GM18519 (cell line): ENCODE measurements around the gene DRAXIN.

ENCODE experiments used
- ATAC-seq: cut with Tn5 transposase; IDR thresholded peaks from one replicate; pipeline ENCODE4 v1.9.1; 2021; ENCODE audit warnings: mild to moderate bottlenecking, moderate library complexity; ENCODE audit not compliant: unreplicated experiment, low FRiP score

Gene DRAXIN

DNA sequence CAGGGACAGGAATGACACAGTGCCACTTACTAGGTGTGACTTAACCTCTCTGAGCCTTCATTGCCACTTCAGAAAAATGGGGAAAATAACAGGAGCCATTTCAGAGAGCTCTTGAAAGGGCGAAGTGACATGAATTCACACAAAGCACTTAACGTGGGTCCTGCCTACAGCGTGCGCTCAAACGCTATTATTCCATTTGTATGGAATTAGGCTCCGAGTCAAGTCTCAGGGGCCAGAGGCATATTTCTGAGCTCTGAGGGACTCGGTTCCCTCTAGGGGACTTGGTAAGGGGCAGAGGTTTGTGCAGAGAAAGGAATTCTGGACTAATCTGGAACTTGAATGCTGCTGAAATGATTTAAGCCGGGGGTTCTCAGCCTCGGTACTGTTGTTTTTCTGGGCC lies 14.1 kb downstream of the DRAXIN start:
- ATAC-seq: no peak

DNA sequence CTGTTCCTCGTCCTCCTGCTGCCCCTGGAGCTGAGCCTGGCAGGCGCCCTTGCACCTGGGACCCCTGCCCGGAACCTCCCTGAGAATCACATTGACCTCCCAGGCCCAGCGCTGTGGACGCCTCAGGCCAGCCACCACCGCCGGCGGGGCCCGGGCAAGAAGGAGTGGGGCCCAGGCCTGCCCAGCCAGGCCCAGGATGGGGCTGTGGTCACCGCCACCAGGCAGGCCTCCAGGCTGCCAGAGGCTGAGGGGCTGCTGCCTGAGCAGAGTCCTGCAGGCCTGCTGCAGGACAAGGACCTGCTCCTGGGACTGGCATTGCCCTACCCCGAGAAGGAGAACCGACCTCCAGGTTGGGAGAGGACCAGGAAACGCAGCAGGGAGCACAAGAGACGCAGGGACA lies 14.8 kb downstream of the DRAXIN start:
- ATAC-seq: no peak

DNA sequence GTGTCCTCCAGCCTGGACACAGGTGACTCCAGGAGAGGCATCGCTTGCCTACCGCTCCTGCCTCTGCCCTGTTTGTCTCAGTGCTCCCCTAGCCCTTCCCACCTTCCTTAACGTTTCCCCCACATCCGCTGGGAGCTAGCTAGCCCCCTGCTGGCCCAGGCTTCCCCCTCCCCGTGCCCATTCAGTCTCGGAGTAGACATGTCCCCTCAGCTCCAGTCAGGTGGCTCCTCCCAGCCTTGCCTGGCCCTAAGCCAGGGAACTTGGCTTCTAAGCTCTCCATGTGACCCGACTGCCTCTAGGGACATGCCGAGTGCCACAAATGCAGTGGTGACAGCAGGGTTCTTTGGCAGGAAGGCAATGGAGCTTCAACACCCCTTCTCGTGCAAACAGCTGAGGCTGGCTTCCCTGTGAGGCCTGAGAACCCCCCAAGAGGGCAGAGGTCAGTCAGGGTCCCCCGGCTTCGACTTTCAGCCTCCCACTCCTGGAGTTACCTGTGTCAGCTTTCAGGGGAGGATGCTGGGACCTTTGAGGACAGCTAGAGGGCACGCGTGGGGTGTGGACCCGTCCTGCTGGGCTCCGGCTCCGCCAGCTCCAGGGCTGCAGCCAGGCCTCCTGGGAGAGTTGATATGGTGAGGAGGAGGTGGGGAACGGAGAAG lies 16.2 kb downstream of the DRAXIN start:
- ATAC-seq: no peak

DNA sequence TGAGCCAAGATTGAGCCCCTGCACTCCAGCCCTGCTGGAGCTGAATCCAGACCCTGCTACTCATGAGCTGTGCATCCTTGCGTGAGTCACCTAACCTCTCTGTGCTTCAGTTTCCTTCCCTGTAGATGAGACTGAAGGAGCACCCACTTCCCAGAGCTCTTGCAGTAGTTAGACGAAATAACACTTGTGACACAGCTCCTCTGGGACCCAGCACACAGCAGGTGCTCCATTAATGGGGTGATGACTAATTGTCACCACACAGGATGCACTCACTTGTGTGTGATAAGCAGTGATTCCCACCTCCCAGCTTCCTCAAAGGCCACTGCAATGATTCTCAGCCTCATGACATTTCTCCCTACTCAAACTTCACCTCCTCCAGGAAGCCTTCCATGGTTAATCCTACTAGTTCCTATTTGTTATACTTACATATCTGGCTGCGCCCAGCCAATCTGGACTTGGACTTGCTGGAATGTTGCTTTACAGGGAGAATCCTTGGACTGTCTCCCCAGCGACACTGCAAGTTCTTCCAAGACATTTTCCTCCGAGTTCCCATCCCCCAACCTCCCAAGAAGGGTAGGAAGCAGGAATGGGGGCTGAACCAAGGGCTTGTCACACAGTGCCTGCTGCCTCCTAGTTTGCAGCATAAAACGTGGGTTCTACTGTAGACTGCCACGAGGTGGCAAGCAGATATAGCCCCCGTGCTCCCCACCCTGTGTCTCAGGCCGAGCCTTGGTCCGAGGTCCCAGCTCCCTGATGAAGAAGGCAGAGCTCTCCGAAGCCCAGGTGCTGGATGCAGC lies 17.2 kb downstream of the DRAXIN start:
- ATAC-seq: no peak

DNA sequence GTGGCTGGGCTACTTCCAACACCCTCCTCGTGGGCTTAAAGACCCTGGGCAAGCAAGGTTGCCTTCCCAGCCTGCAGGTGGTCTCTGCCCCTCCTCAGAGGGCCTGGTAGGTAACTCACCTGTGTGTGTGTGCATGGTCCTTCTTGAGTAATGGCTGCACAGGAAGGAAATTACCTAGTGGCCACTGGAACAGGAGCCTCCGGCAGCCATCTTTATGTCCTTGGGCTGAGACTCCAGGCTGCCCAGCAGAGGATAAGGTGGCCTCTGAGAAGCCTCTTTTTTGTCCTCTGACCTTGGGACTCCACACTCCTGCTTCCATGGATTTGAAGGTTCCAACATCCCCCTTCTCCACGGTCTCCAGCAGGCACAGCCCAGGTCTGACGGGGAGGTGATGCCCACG lies 20.0 kb downstream of the DRAXIN start:
- ATAC-seq: no peak

DNA sequence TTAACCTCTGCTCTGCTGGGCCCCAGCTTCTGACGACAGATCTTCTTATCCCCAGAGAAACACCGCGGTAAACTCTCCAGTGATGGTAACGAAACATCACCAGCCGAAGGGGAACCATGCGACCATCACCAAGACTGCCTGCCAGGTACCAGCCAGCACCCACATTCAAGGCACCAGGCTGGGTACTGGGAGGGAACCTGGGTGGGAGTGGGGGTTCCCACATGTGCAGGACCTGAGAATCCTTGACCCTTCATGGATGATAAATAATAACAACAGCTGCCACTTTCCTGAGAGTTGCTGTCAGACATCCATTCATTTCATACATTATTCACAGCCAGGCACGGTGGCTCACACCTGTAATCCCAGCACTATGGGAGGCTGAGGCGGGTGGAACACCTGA lies 20.8 kb downstream of the DRAXIN start:
- no peak for ATAC-seq

DNA sequence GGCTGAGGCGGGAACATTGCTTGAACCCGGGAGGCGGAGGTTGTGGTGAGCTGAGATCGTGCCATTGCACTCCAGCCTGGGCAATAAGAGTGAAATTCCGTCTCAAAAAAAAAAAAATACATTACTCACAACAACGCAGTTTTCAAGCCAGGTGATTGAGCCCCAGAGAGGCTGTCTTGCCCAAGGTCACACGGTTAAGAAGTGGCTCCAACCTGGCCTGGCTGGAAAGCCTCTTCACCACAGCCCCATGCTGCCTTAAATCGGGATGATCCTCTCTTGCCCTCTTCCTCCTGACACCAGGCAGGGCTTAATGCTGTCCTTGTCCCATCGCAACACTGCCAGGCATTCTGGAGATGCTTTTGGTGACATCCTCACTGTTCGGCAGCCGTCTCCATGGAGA lies 21.6 kb downstream of the DRAXIN start:
- no peak for ATAC-seq

DNA sequence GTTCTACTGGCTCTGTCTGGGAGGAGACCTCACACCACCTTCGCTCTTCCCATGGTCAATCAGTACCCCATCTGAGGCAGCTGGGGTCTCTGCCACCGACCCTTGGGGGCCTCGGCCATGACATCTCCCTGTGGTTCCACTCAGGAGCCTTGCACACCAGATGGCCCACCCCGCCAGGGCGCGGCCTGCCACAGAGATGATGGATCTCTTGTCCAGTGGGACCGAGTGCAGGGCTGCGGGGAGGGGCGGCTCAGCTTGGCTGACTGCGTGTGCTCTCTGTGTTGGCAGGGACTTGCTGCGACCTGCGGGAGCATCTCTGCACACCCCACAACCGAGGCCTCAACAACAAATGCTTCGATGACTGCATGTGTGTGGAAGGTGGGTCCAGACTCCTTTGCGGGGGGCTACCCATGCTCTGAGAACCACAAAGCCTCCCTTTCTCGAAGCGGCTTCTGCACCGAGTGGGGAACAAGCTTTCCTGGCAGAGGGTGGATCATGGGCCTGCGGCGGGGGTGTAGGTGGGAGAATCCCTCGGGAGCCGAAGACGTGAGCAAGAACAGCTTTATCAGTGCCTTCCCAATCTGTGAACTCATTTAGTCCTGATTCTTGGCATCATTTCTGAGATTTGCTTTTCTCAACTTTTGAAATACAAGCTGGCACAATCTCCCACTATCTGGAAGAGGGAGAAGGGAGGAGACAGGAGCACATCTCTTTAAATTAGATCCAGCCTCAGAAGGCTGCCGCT lies 23.5 kb downstream of the DRAXIN start:
- no peak for ATAC-seq

DNA sequence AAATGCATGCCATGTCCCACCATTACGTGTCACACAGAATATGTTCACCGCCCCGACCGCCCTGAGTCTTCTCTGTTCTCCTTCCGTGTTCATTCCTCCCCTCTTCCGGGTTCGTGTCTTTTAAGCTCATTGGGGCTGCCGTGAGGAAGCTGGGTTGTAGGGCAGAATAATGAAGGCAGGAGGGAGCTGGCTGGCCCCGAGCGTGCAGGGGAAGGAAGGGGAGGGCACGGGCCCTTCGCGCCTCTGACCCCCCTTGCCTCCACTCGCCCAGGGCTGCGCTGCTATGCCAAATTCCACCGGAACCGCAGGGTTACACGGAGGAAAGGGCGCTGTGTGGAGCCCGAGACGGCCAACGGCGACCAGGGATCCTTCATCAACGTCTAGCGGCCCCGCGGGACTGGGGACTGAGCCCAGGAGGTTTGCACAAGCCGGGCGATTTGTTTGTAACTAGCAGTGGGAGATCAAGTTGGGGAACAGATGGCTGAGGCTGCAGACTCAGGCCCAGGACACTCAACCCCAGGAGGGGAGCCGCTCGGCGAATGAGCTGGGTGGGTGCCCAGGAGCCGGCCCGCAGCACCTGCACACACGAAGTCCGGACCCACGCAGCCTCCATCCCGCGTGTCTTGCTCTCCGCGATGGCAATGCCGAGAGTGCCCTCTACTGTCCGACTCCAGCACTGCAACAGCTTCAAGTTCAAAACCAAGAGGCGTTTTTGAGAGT lies 28.0 kb downstream of the DRAXIN start:
- no peak for ATAC-seq

DNA sequence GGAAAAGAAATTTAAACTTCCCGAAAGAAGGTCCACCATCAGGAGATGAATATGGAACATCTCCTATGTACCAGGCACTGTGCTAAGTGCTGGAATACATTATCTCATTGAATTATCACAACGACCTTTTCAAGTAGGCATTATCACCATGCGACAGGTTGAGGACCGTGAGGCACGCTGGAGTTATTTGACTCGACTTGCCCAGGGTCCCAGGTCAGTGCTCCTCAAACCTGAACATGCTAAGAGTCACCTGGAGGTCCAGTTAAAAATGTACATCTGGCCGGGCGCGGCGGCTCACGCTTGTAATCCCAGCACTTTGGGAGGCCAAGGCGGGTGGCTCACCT lies 28.5 kb downstream of the DRAXIN start:
- ATAC-seq: no peak

DNA sequence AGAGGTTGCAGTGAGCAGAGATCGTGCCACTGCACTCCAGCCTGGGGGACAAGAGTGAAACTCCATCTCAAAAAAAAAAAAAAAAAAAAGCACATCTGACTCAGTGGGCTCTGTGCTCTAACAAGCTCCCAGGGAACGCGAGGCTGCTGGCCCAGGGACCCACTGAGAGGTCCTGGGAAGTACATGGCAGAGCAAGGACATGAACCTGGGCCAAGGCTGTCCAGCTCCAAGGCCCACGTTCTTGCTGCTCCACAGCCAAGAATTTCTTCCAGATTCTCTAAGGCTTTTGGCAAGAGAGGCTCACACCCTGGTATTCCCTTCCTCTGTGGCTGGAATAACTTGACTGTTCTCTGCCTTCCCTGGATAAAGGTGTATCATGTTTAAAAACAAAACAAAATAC lies 29.0 kb downstream of the DRAXIN start:
- no peak for ATAC-seq

DNA sequence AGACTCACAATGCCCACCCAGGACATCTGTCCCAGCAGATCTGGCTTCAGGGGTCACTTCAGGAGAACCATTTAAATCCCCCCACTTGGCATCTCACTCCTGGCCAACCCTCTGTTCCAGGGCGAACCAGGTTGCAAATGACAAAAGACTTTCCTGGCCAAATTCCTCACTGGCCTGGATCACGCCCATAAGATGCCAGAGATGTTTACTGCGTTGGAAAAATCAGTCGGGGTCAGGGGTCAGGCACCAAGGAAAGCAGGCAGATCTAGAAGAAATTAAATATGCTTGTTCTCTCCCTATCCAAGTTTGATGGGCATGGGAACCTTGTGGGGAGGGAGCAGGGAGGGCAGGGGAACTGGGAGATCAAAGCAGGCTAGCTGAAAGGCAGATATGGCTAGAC lies 29.8 kb downstream of the DRAXIN start:
- no peak for ATAC-seq

DNA sequence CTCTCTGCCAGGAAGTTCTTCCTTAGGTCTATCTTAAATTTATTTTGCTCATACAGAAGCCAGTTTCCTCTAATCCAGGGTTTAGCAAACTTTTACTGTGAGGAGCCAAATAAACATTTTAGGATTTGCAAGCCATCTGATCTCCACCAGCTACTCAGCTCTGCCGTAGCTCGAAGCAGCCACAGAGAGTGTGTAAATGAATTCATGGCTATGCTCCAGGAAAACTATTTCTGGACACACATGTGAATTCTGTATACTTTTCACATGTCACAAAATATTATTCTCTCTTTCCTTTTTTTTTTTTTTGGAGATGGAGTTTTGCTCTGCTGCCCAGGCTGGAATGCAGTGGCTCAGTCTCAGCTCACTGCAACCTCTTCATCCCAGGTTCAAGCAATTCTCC lies 31.0 kb downstream of the DRAXIN start:
- no peak for ATAC-seq

DNA sequence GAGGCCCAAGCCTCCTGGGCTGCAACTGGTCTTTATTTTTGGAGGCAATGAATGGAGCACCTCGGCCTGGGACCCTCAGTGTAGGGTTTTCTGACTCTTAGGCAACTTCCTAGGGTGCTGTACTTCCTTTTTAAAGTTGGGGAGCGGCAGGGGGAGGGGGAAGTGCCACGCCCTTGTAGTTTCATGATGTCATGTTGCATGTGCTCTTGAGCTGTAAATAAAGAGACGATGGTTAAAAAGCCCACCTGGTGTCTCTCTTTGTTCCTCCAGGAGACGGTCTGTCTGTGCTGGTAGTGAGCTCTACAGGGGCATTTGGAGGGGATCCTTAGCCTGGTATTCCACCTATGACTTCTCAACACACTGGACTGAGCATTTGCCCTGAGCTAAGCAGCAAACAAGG lies 34.1 kb downstream of the DRAXIN start:
- ATAC-seq: no peak

DNA sequence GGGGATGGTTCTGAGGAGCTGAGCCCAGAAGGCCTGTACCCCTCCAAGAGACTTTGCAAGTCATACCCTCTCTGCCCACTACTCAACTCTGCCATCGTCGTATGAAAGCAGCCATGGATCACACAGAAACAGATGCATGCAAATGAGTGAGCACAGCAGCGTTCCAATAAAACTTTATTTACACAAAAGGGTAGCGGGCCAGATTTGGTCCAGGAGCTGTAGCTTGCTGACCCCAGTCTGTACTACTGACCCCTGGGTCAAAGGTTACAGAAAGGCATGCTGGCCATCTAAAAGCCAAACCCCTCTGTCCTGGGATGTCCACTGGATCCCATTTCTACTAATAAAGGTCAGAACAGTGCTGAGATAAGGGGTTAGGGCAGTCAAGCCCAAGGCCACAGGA lies 35.6 kb downstream of the DRAXIN start:
- ATAC-seq: no peak

DNA sequence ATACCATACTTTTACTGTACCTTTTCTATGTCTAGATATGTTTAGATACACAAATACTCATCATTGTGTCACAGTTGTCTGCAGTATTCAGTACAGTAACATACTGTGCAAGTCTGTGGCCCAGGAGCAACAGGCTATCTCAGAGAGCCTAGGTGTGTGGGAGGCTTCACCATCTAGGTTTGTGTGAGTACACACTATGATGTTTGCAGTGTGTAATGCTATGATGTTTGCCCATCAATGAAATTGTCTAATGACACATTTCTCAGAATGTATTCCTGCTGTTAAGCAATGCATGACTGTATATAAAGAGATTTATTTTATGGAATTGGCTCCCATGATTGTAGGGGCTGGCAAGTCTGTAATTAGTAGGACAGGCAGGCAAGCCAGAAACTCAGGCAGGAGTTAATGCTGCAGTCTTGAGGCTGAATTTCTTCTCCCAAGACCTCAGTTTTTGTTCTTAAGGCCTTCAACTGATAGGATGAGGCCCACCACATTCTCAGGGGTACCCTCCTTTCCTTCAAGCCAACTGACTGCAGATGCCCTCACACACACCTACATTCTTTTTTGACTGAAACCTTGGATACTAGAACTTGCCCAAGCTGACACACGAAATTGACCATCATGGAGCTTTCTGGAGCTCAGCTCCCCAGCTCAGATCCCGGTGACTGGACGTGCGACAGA lies 36.8 kb downstream of the DRAXIN start:
- ATAC-seq: no peak

DNA sequence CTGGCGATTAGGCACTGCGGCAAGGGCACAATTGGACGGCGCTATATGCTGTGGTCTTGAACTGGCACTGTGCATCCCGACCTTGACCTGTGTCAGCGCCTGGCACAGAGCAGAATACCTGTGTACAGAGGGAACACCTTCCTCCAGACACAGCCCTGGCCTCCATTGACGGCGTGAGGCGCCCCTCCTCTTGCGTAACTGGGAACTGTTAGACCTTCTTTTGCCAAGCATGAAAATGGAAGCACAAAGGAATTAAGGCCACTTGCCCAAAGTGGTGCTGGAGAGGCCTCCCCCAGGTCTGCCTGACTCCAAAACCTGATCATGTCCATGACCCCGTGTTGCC lies 37.6 kb downstream of the DRAXIN start:
- no peak for ATAC-seq

DNA sequence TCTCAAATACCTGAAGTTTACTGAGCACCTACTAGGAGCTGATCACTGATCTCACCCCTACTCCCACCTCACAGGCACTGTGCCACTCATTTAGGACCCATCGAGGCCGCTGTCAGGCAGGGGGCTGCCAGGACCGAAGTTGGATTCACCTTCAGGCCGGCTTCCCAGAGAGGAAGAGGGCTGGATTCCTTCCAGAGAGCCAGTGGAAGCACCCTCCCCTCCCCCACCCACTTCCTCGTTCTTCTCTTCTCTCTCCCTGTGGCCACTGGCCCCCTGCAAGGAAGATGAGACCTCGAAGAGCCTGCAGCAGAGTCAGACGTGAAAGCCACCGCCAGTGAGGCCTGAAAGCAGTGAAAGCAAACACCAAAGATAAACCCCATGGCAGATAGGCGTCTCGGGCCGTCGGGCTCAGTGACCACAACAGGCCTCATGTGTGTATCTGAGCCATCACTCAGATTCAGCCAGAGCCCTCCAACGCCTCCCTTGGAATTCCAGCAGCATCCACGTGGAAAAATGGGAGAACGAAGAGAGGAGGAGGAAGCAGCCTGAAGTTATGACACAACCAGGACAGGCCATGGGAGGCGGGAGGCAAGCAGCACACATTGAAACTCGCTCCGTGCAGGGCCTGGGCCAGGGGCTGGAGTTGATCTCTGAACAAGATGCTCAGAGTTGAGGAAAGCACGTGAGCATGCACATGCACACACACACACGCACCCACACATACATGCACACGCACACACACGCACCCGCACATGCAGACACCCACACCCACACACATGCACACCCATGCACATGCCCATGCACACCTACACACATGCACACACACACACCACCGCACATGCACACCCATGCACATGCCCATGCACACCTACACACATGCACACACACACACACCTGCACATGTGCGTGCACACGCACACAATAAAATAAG lies 38.3 kb downstream of the DRAXIN start:
- ATAC-seq: no peak

DNA sequence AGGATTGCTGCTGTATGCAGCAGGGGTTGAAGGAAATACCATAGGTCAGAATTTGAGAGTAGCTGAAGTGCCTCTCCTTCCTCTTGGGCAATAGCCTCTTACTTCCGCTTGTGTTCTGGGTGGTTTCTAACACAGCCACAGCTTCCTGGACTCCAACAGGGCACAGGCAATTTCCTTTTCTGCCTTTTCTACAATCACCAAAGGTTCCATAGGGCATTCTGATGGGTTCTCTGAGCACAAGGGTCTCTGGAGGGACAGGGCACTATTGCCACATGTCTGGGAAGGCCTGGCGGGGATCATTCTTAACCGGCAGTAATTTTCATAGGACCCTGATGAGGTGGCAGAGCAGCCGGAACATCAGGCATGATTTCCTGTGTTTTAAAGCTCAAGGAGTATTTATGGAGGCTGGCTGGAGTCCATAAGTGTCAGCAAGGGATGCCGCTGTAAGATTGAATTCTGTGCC lies 39.0 kb downstream of the DRAXIN start:
- no peak for ATAC-seq
